CD4-positive, alpha-beta T cell treated with Interleukin-10 for 1 hour (primary cell): ENCODE data around the gene TBC1D5.

Experiments used
- DNase-seq: peaks from one replicate; pipeline ENCODE4 v3.0.0-alpha.2; 2020

Gene TBC1D5

DNA sequence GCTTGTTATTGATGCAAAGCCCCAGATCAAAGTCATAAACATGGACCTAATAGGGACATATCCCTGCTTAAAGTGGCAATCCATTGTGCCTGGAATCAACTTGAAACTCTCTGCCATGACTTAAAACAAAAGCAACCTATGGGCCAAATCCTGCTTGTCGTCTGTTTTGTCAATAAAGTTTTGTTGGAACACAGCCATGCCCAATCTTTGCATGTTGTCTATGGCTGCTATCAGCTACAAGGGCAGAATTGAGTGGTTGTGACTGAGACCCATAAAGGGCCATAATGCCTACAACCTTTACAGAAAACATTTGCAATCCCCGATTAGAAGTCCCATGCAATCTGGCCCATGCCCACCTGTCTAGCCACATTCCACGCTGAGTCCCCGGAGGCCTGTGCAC is 622.3 kb downstream of the TBC1D5 start:
- DNase-seq, result no peak

DNA sequence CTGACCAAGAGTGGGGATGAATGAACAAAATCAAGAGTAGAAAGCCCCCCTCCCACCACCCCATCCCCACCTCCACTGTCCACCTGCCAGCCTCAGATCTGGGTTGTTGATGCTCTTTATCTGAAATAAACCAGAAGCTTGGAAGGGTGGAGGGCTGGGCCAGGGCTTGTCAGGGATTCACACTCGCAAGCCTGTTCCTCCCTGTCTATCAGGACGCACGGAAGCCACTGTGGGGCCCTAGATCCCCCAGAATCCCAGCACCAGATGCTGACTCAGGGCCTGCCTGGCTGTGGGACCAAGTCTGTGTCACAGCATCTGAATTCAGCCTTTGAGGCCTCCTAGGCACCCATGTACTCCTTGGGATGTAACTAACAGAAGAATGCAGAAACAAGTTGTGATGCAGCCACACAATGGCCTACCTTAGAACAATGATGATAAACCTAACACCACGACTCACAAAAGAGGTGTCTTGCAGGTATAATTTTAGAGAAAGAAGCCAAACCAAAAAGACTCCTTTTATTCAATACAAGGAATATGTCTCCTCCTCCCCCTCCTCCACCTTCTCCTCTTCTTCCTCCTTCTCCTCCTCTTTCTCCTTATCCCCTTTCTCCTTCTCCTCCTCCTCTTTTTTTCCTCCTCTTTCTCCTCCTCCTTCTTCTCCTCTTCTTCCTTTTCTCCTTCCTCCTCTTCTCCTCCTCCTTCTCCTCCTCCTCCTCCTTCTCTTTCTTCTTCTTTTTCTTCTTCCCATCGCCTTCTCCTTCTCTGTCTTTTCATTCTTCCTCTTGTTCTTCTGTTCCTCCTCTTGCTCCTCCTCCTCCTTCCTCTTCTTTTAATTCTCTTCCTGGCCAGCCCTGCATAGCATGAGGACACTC is 623.0 kb downstream of the TBC1D5 start:
- no peak for DNase-seq

DNA sequence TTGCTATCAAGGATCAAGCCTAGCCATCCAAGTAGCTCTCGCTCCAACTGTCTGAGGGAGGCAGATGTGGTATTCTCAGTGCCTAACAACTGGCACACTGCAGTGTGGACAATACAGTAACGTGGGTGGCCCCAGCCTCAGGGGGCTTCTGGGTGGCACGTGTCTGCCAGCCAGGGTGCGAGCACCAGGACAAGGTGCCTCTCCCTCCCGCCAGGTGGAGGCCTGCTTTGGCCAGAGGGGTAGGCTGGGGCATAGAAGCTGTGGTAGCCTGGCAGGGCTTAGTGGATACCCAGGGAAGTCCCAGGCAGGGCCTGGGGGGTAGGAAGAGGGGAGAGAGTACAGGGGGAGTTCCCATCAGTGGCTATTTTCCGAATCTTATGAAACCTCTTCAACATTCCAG is 623.7 kb downstream of the TBC1D5 start:
- no peak for DNase-seq

DNA sequence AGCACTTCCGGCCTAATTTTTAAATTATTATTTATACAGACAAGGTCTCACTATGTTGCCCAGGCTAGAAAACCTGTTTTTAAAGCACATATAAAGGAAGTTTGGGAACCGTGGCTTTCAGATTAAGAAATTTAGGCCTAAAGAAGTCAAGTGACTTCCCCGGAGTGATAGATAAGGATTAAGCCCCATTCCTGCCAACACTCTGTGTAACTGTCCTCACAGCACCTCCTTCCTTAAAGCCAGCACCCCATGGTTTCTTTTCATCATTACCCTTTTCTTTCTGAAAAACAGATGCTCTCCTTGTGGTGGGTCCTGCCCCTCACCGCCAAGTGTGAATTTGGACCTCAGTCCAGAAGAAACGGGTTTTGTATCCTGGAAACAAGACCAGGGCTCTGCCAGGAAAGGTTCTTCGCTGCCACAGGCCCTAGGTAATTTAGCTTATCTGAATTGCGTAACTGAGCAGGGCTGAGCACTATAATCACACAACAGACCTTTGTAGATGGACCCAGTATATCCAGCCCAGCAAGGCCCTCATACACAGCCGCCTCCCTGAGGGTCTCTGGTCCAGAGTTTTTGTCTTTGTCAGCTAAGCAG is 626.3 kb downstream of the TBC1D5 start:
- no peak for DNase-seq

DNA sequence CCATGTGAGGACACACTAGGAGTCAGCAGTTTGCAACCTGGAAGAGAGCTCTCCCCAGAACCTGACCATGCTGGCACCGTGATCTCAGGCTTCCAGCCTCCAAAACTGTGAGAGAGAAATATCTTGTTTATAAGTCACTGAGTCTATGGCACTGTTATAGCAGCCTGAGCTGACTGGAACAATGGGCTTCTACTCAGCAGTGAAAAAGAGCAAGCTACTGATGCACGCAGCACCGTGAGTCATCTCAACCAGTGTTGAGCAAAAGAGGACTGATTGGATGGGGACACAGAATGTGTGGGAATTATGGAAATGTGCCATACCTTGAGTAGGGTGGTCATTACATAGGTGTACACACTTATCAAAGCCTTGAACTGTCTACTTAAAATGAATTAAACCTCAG is 627.2 kb downstream of the TBC1D5 start:
- no peak for DNase-seq

DNA sequence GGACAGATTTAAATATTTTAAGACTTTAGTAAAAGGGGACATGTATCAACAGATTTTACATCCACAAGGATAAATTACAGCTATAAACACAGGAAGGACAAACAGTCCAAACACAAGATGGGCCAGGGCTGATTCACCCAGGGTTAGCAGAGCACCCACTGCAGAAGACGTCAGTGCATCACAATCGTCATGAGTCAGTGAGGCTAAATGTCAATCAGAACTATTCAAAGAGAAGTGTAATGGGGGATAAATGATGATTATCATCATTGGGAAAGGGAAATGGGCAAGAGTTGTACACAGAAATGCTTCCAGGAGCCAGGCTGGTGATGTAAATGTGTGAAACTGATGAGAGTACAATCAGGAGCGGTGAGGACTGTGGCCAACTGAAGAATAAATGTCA is 630.8 kb downstream of the TBC1D5 start:
- DNase-seq, result no peak

DNA sequence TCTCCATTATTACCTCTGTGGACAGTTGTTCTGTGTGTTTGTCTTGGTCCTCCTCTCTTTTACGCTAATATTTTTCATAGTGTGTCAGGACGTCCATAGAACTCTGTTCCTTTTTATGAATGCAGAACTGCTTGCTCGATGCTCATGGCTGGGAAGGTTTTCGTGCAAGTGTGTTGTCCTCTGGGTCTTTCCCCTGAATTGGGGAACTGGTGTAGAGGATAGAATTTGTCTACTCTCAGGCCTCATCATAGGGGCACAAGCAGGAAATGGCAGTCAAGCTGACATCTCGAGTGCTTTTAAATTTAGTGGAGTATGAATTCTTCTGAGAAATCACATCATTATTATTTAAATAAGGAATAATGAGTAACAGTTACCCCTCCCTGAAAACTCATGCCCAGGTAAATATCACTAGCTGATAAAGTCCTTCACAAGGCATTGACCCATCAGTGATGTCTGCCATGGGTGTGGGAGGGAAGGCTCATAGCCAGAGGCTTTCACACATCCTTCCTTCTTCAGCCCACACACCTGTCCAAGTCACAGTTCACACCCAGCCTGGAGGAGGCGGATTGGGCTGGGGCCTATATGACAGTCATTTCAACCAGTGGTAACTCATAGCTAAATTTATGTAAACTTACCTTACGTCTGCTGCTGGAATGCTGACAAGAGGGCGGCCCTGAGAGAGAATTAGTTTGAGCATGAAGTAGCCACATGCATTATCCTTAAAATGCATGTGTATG is 631.6 kb downstream of the TBC1D5 start:
- no peak for DNase-seq
